GM23248 (cell line): ENCODE results near the gene FOSL2. TPM values are rescaled to one million over a fixed set of nuclear protein-coding genes. Genes with fewer than 3 reads are reported as not detected.

Experiments used
- DNase-seq: peaks from one replicate; pipeline ENCODE4 v3.0.0-alpha.2; 2015
- H2AFZ ChIP-seq: fragments of 200-600 bp; sonication (generic); 2 replicates; pipeline ENCODE4 v1.6.1; 2016; ENCODE audit warnings: antibody characterized with exemption
- H3F3A ChIP-seq: fragments of 200-600 bp; sonication (generic); 2 replicates; pipeline ENCODE4 v1.6.1; 2016; ENCODE audit warnings: mild to moderate bottlenecking, antibody characterized with exemption, mixed run types; ENCODE audit not compliant: insufficient read depth
- H3K27ac ChIP-seq: fragments of 200-600 bp; sonication (generic); 2 replicates; pipeline ENCODE4 v1.5.1; 2016; ENCODE audit warnings: mild to moderate bottlenecking
- H3K27me3 ChIP-seq: fragments of 200-600 bp; sonication (generic); replicated peaks from 2 replicates; pipeline ENCODE4 v1.6.1; 2016; ENCODE audit warnings: mild to moderate bottlenecking; ENCODE audit not compliant: insufficient read depth
- H3K36me3 ChIP-seq: fragments of 200-600 bp; sonication (generic); 2 replicates; pipeline ENCODE4 v1.6.1; 2016; ENCODE audit warnings: low read depth, mild to moderate bottlenecking
- H3K4me1 ChIP-seq: fragments of 200-600 bp; sonication (generic); 2 replicates; pipeline ENCODE4 v1.6.1; 2016; ENCODE audit warnings: mild to moderate bottlenecking; ENCODE audit not compliant: insufficient read depth
- H3K4me2 ChIP-seq: fragments of 200-600 bp; sonication (generic); one replicate; pipeline ENCODE4 v1.6.1; 2016; ENCODE audit warnings: mild to moderate bottlenecking; ENCODE audit not compliant: unreplicated experiment
- H3K4me3 ChIP-seq: fragments of 200-600 bp; sonication (generic); 2 replicates; pipeline ENCODE4 v1.5.1; 2016; ENCODE audit warnings: mild to moderate bottlenecking
- H3K79me2 ChIP-seq: fragments of 200-600 bp; sonication (generic); 2 replicates; pipeline ENCODE4 v1.6.1; 2016; ENCODE audit warnings: mild to moderate bottlenecking; ENCODE audit not compliant: insufficient read depth
- H3K9ac ChIP-seq: fragments of 200-600 bp; sonication (generic); 2 replicates; pipeline ENCODE4 v1.6.1; 2016; ENCODE audit warnings: mild to moderate bottlenecking
- H3K9me2 ChIP-seq: fragments of 200-600 bp; sonication (generic); 2 replicates; pipeline ENCODE4 v1.6.1; 2016; ENCODE audit warnings: mixed run types, mild to moderate bottlenecking, moderate library complexity; ENCODE audit not compliant: insufficient read depth
- H3K9me3 ChIP-seq: fragments of 200-600 bp; sonication (generic); one replicate; pipeline ENCODE4 v1.6.1; 2017; ENCODE audit warnings: low read depth
- H4K20me1 ChIP-seq: fragments of 200-600 bp; sonication (generic); 2 replicates; pipeline ENCODE4 v1.6.0; 2016; ENCODE audit not compliant: insufficient read depth
- EZH2 ChIP-seq: fragments of 200-600 bp; sonication (generic); IDR thresholded peaks from 2 replicates; pipeline ENCODE4 v1.6.1; 2018; ENCODE audit warnings: antibody characterized with exemption, mild to moderate bottlenecking; ENCODE audit not compliant: insufficient read depth, poor library complexity, severe bottlenecking
- EZH2phosphoT487 ChIP-seq: fragments of 200-600 bp; sonication (generic); IDR thresholded peaks from 2 replicates; pipeline ENCODE4 v1.6.1; 2018; ENCODE audit warnings: antibody characterized with exemption, moderate library complexity, mild to moderate bottlenecking, low read depth; ENCODE audit not compliant: insufficient read depth
- WGBS, 2 experiments: methylation state at CpG; one replicate each; pipeline ENCODE4 v1.1.6; 2015 to 2017; ENCODE audit warnings: low lambda C conversion rate in 2 of 2, low coverage in 1 of 2; ENCODE audit errors: missing lambda C conversion rate in 2 of 2; 5-methylcytosine and 5-hydroxymethylcytosine counted together
- in situ Hi-C: fragments of 300-500 bp; cut with MboI; formaldehyde crosslinking; loops from 2 replicates; pipeline ENCODE4 v1.15.0; 2020
- polyA plus RNA-seq: library from polyadenylated mRNA; unstranded; fragments of >200 nt; fragmentation: Nextera tagmentation; extraction: Ambion mirVana; gene quantifications from 2 replicates; pipeline ENCODE4 v1.2.1, GENCODE V29; 2016
- total RNA-seq: library from RNA; depleted of rRNA; stranded (reverse); fragments of >200 nt; shearing (Covaris generic); gene quantifications from 2 replicates; pipeline ENCODE4 v1.2.3, GENCODE V29; 2014

FOSL2 gene
- total and polyA plus RNA-seq, 2 experiments from 2014 or later: 42.4 to 78.0 TPM

DNA sequence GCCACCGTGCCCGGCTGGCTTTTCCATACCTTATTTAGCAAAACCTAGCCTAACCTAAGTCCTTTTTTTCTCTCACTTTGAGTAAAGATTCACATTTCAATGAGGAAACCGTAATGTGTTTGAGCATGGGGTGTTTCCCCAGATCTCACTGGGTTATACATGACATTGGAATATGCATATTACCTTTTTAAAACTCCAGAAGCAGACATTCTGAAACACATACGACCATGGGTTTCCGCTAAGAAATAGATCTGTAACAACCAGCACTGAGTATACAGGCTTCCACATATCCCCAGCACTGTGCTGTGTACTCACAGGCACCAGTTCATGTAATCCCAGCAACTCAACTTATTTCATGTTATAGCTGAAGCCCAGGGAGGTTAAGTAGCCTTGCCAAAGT, 41.0 kb upstream of the FOSL2 start:
- peaks cover 7% of the 10 kb centered on the region; the same call in 1 of the 2 replicates for H3K4me1 ChIP-seq
- no peaks in the 10 kb centered on the region for H3K36me3 ChIP-seq
- no peak overlapping the region for H2AFZ ChIP-seq
- no peak for DNase-seq
- no peak overlapping the region for H3K4me3 ChIP-seq
- H4K20me1 ChIP-seq: no peaks in the 10 kb centered on the region
- WGBS, 2 experiments: 87 to 90% methylated on average over 5 of the region's 5 CpGs
- H3K27ac ChIP-seq: no peak overlapping the region
- H3F3A ChIP-seq: no peaks in the 10 kb centered on the region
- H3K27me3 ChIP-seq: no peaks in the 10 kb centered on the region
- no peak overlapping the region for H3K9ac ChIP-seq
- in situ Hi-C loops: no loop called here
- H3K79me2 ChIP-seq: no peaks in the 10 kb centered on the region
- no peak for TF ChIP-seq EZH2phosphoT487
- no peak for TF ChIP-seq EZH2
- H3K9me2 ChIP-seq: no peaks in the 10 kb centered on the region
- H3K9me3 ChIP-seq: no peaks in the 10 kb centered on the region
- no peak overlapping the region for H3K4me2 ChIP-seq

DNA sequence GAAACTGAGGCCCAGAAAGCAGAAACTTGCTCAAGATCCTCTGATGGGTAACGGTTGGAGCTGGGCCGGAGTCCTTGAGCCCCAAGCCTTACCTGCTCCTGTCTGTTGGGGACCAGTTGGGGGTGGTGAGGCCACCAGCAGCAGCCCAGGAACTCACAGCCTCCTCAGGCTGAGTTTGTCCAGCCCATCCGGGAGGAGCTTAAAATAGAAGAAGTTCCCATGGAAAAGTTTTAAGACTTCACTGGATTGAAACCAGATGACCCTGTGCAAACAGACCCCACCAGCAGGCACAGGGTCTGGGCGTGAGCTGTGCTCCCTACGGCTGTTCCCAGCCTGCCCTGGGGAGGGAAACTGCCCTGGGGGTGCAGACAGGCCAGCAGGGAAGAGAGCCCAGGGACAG, 40.6 kb upstream of the FOSL2 start:
- Histone ChIP-seq H3K9me2 (no peaks in the 10 kb centered on the region), H3K9ac (no peak overlapping the region), H3F3A (no peaks in the 10 kb centered on the region), H3K9me3 (no peaks in the 10 kb centered on the region), H3K36me3 (no peaks in the 10 kb centered on the region), H2AFZ (no peak overlapping the region), H4K20me1 (no peaks in the 10 kb centered on the region), H3K4me2 (no peak overlapping the region), H3K27me3 (no peaks in the 10 kb centered on the region), H3K79me2 (no peaks in the 10 kb centered on the region), H3K4me3 (no peak overlapping the region), H3K27ac (no peak overlapping the region), H3K4me1 (peaks cover 7% of the 10 kb centered on the region; the same call in 1 of the 2 replicates)
- TF ChIP-seq EZH2phosphoT487 (no peak), EZH2 (no peak)
- in situ Hi-C loops: no loop called here
- no peak for DNase-seq
- 60 to 64% methylated on average over 5 of the region's 5 CpGs for WGBS, 2 experiments

GRCh38 chr2:28352610-28353195, 40.0 kb upstream of the FOSL2 start:
- Histone ChIP-seq H3K4me3 (no peak overlapping the region), H3K9me2 (no peaks in the 10 kb centered on the region), H3F3A (no peaks in the 10 kb centered on the region), H3K36me3 (no peaks in the 10 kb centered on the region), H3K79me2 (no peaks in the 10 kb centered on the region), H3K9ac (no peak overlapping the region), H3K4me2 (no peak overlapping the region), H3K9me3 (no peaks in the 10 kb centered on the region), H4K20me1 (no peaks in the 10 kb centered on the region), H3K27me3 (no peaks in the 10 kb centered on the region), H3K4me1 (peaks cover 7% of the 10 kb centered on the region; the same call in 1 of the 2 replicates), H2AFZ (no peak overlapping the region), H3K27ac (no peak overlapping the region)
- in situ Hi-C loops: no loop called here
- TF ChIP-seq EZH2phosphoT487 (no peak), EZH2 (no peak)
- WGBS, 2 experiments: 82 to 85% methylated on average over 13 to 16 of the region's 16 CpGs
- no peak for DNase-seq

GRCh38 chr2:28354920-28355520, 37.6 kb upstream of the FOSL2 start:
- H3K27ac ChIP-seq: no peak overlapping the region
- in situ Hi-C loops: no loop called here
- H3K4me1 ChIP-seq: peaks cover 7% of the 10 kb centered on the region; the same call in 1 of the 2 replicates
- no peak for DNase-seq
- no peaks in the 10 kb centered on the region for H4K20me1 ChIP-seq
- no peak overlapping the region for H2AFZ ChIP-seq
- WGBS, 2 experiments: 95 to 97% methylated on average over 10 of the region's 10 CpGs
- H3F3A ChIP-seq: no peaks in the 10 kb centered on the region
- no peaks in the 10 kb centered on the region for H3K79me2 ChIP-seq
- no peak overlapping the region for H3K9ac ChIP-seq
- no peaks in the 10 kb centered on the region for H3K36me3 ChIP-seq
- no peak for TF ChIP-seq EZH2phosphoT487
- TF ChIP-seq EZH2: no peak
- H3K4me2 ChIP-seq: no peak overlapping the region
- no peaks in the 10 kb centered on the region for H3K9me3 ChIP-seq
- no peak overlapping the region for H3K4me3 ChIP-seq
- H3K9me2 ChIP-seq: no peaks in the 10 kb centered on the region
- no peaks in the 10 kb centered on the region for H3K27me3 ChIP-seq
